Right atrium auricular region (tissue), 2 donors: ENCODE results near the gene IL1A. TPM values are rescaled to one million over a fixed set of nuclear protein-coding genes. Genes with fewer than 3 reads are reported as not detected.
A peak's percentile ranks its signal among the peaks of the same experiment; 100 is the strongest.

Experiments used
- DNase-seq: peaks from one replicate; pipeline ENCODE4 v3.0.0-alpha.2; 2019; ENCODE audit warnings: low spot score
- H3K27ac ChIP-seq, 2 donors: fragments of 200-600 bp; sonication (generic); 1 replicate in 1 of 2; 2 replicates in 1 of 2; pipeline ENCODE4 v1.5.1; 2016 to 2019
- H3K27me3 ChIP-seq, 2 donors: fragments of 200-600 bp; sonication (generic); one replicate each; pipeline versions ENCODE4 v1.5.1 to v1.6.0; 2017 to 2019
- H3K36me3 ChIP-seq: fragments of 200-600 bp; sonication (generic); one replicate; pipeline ENCODE4 v1.5.1; 2016
- H3K4me1 ChIP-seq, 2 donors: fragments of 200-600 bp; sonication (generic); one replicate each; pipeline versions ENCODE4 v1.5.1 to v1.6.0; 2017 to 2019
- H3K4me3 ChIP-seq, 2 donors: fragments of 200-600 bp; sonication (generic); 1 replicate in 1 of 2; 2 replicates in 1 of 2; pipeline ENCODE4 v1.5.1; 2017 to 2019; ENCODE audit warnings: mild to moderate bottlenecking in 1 of 2, moderate library complexity in 1 of 2
- H3K9me3 ChIP-seq, 2 donors: fragments of 200-600 bp; sonication (generic); one replicate each; pipeline ENCODE4 v1.5.1; 2019
- CTCF ChIP-seq, 2 donors: fragments of 200-600 bp; sonication (generic); IDR thresholded peaks; one replicate each; pipeline ENCODE4 v1.5.1; 2019; ENCODE audit warnings: antibody characterized with exemption in 2 of 2
- total RNA-seq, 2 donors: library from RNA; depleted of rRNA; stranded (reverse); fragments of >200 nt; gene quantifications; one replicate each; pipeline ENCODE4 v1.1.0, GENCODE V29; 2016

The IL1A gene
- total RNA-seq, 2 donors from 2014 or later, result not detected

- Histone ChIP-seq H3K4me3 (no peak overlapping the region), H3K27me3 (no peaks in the 10 kb centered on the region), H3K36me3 (no peaks in the 10 kb centered on the region), H3K9me3 (no peaks in the 10 kb centered on the region), H3K4me1 (no peaks in the 10 kb centered on the region), H3K27ac (no peak overlapping the region)
- TF ChIP-seq CTCF (IDR thresholded peaks at IDR 0.05), result no peak
- no peak for DNase-seq
Observed at GRCh38 chr2:112772911-112773475, 11.3 kb downstream of the IL1A start.

GRCh38 chr2:112772322-112772721 is 12.0 kb downstream of the IL1A start:
- DNase-seq, result no peak
- Histone ChIP-seq H3K27ac (no peak overlapping the region), H3K4me3 (no peak overlapping the region), H3K36me3 (no peaks in the 10 kb centered on the region), H3K4me1 (no peaks in the 10 kb centered on the region), H3K27me3 (no peaks in the 10 kb centered on the region), H3K9me3 (no peaks in the 10 kb centered on the region)
- no peak for TF ChIP-seq CTCF (IDR thresholded peaks at IDR 0.05)

- Histone ChIP-seq H3K36me3 (no peaks in the 10 kb centered on the region), H3K9me3 (no peaks in the 10 kb centered on the region), H3K27ac (no peak overlapping the region), H3K4me3 (no peak overlapping the region), H3K27me3 (no peaks in the 10 kb centered on the region), H3K4me1 (peaks cover 0 to 13% of the 10 kb centered on the region in 2 donors)
- no peak for DNase-seq
- no peak for TF ChIP-seq CTCF (IDR thresholded peaks at IDR 0.05)
Observed at GRCh38 chr2:112768432-112768831, 15.9 kb downstream of the IL1A start.

- no peaks in the 10 kb centered on the region for H3K27me3 ChIP-seq
- no peak for TF ChIP-seq CTCF (IDR thresholded peaks at IDR 0.05)
- DNase-seq, result no peak
- no peak overlapping the region for H3K27ac ChIP-seq
- peak overlapping the region in 1 of 2 donors; percentile 7 for H3K4me3 ChIP-seq
- H3K4me1 ChIP-seq, result peaks cover 0 to 13% of the 10 kb centered on the region in 2 donors
- H3K9me3 ChIP-seq, result no peaks in the 10 kb centered on the region
- no peaks in the 10 kb centered on the region for H3K36me3 ChIP-seq
Observed at GRCh38 chr2:112767693-112768330, 16.5 kb downstream of the IL1A start.

DNA sequence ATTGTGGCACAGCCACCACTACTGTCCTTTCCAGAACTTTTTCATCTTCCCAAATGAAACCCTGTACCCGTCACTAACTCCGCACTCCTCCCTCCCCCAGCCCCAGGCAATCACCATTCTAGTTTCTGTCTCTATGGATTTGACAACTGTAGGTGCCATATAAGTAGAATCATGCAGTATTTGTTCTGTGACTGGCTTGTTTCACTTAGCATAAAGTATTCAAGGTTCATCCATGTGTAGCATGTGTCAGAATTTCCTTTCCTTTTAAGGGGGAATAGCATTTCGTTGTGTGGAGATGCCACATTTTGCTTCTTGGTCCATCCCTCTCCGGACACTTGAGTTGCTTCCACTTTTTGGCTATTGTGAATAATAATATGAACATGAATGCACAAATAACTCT is 19.0 kb downstream of the IL1A start:
- H3K4me3 ChIP-seq, result peak overlapping the region in 1 of 2 donors; percentile 70
- H3K4me1 ChIP-seq, result peaks cover 0 to 13% of the 10 kb centered on the region in 2 donors
- no peak overlapping the region for H3K27ac ChIP-seq
- H3K36me3 ChIP-seq, result no peaks in the 10 kb centered on the region
- H3K27me3 ChIP-seq, result no peaks in the 10 kb centered on the region
- no peak for TF ChIP-seq CTCF (IDR thresholded peaks at IDR 0.05)
- no peak for DNase-seq
- H3K9me3 ChIP-seq, result no peaks in the 10 kb centered on the region
